22Rv1 (cell line): ENCODE measurements around the gene TJP3.

Experiments
- H3K27ac ChIP-seq: fragments of 450-650 bp; 2 replicates; pipeline ENCODE4 v1.5.1; 2017
- ZFX ChIP-seq: fragments of 450-650 bp; IDR thresholded peaks from 2 replicates; pipeline ENCODE4 v1.6.1; 2017; ENCODE audit warnings: antibody characterized with exemption, borderline replicate concordance
- TF ChIP-seq, protein P1 (sequence below): fragments of 450-650 bp; IDR thresholded peaks from 2 replicates; pipeline ENCODE4 v1.5.1; 2017; ENCODE audit warnings: mild to moderate bottlenecking

Gene TJP3

DNA sequence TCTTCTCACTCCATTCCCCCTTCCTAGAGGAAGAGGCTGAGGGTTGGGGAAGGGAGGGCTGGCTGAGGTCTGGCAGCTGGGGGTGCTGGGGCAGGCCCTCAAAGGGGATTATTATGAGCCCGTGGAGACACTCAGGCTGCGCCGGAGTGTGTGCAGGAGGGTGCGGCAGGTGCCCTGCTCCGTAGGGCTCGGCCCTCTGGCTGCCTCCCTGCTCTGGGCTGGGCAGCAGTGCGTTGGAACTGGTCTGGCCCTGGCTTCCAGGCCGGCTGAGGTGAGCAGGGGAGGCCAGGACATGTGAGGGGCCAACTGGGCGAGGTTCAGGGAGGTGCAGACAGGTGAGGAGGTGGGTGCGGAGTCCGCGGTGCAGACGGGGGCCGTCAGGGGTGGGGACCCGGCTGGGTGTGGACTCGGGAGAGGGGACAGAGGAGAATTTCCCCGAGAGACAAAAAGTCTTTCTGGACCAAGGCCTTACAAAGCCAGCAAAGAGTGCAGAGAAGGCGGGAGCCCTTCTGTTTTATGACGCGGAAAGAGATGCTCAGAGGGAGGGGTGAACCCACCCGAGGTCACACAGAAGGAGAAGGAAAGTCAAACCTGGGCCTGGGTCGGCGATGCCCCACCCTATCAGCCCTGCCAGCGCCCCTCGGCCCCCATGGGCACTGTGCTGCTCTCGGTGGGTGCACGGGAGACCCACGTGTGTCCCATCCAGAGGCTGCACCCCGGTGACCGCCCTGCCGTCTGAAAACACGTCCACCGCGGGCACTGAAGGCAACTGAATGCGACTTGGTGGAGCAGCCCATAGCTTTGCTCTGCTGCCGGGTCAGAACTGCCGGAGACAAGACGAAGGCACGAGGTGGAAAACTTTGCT, 38.9 kb upstream of the TJP3 start:
- no peak for TF ChIP-seq ZFX
- TF ChIP-seq, protein P1, sequence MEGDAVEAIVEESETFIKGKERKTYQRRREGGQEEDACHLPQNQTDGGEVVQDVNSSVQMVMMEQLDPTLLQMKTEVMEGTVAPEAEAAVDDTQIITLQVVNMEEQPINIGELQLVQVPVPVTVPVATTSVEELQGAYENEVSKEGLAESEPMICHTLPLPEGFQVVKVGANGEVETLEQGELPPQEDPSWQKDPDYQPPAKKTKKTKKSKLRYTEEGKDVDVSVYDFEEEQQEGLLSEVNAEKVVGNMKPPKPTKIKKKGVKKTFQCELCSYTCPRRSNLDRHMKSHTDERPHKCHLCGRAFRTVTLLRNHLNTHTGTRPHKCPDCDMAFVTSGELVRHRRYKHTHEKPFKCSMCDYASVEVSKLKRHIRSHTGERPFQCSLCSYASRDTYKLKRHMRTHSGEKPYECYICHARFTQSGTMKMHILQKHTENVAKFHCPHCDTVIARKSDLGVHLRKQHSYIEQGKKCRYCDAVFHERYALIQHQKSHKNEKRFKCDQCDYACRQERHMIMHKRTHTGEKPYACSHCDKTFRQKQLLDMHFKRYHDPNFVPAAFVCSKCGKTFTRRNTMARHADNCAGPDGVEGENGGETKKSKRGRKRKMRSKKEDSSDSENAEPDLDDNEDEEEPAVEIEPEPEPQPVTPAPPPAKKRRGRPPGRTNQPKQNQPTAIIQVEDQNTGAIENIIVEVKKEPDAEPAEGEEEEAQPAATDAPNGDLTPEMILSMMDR = no peak
- H3K27ac ChIP-seq = no peak overlapping the region

DNA sequence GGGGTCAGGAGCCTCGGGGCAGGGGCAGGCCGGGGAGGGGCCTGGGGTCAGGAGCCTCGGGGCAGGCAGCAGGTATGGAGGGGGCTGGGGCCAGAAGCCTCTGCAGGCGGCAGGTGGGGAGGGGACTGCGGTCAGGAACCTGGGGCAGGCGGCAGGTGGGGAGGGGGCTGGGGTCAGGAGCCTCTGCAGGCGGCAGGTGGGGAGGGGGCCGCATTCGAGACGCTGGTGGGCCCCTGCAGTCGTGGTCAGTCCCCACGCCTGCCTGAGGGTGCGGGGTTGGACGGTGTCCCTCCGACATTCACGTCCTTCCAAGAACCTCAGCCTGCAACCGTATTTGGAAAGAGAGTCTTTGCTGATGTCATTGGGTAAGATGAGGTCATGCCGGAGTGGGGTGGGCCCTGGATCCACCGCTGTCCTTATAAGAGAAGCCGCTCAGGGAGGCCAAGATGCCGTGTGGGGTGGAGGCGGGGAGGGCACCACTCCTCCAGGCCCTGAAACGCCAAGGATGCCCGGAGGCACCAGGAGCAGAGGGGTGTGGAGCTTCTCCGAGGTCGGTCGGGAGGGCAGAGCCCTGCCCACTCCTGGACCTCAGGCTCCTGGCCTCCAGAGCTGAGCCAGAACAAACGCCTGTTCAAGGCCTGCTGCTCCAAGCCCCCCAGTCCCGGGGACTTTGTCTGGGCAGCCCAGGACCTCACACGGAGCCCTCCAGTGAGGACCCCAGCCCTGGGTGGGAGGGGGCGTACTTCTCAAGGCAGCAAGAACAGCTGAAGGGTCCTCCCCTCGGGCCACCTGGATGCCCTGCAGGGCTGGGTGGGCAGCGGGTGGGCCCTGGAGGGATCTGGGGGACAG, 38.0 kb upstream of the TJP3 start:
- TF ChIP-seq, protein P1 = no peak
- no peak for TF ChIP-seq ZFX
- H3K27ac ChIP-seq = no peak overlapping the region

DNA sequence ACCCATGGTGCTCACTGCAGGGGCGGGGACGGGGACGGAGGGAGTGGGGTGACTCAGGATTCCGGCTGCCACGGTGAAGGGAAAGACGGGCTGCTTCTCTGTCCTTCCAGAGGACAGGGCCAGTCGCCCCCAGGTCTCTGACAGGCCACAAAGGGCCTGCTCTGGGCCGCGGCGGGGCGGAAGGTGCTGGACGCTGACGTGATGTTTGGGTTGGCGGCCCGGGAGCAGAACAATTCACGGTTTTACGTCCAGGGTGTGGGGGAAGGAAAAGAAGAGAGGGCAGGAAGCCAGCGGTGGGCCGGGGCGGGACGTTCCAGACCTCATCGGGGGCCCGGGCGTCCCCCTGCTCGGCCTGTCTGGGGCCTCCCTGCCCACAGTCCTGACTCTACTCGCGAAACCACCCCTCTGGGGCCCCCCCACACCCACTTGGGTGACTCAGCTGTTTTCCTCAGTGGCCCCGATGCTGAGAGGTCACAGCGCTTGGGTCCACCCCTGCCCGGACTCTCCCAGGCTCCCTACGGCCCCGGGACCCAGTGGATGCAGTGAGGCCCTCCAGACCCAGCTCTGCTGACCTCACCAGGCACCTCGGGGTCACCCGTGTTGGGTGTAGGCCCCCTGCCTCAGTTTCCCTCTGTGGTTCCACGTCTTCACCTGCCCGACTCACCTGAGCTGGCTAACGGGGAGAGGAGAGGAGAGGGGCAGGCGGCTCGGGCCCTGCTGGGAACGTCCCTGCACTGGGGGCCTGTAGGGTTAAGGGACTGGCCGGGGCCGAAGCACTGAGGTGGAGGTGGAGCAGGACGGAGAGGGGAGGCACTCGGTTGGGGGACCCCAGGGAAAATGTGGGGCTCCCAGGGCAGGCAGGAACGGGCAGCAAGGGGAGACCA, 37.1 kb upstream of the TJP3 start:
- no peak overlapping the region for H3K27ac ChIP-seq
- TF ChIP-seq ZFX = no peak
- TF ChIP-seq, protein P1 = no peak

DNA sequence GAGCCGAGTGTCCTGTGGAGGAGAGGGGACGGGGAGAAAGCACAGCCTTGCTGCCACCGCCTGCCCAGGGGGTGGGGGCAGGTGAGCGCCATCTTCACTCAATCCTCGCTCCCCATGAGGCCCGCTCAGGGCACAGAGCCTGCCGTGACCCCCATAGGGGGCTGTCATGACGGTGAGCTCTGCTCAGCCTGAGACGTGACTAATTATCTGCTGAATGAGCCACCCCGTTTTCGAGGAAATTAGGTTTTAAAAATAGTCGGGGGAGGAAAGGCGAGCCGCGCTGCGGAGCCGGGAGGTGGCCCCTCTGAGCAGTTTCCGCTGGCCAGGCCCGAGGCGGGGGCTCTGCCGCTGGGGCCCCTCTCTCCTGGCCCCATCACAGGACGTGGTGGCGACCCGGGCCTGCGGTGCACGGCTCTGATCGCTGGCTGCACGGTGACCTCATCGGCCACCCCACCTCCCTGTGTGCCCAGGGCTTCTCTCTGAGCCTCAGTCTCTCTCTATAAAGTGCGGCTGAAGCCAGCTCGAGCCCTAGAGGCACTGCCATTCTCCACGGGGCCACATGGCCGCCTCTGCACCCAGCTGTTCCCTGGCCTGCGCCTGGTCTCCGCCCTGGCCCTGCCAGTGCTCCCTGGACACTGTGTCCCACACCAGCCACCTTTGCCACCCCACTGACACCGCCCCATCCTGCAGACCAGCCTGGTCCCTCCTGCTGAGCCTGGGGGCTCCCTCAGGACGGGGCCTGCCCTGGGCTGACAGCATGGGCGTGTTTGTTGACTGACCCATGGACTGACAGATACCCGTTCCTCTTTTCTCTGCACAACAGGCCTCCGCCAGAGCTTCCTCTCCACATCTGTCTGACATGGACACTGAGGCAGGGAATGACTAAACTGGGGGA, 36.3 kb upstream of the TJP3 start:
- TF ChIP-seq, protein P1 = no peak
- TF ChIP-seq ZFX = no peak
- H3K27ac ChIP-seq = no peak overlapping the region

DNA sequence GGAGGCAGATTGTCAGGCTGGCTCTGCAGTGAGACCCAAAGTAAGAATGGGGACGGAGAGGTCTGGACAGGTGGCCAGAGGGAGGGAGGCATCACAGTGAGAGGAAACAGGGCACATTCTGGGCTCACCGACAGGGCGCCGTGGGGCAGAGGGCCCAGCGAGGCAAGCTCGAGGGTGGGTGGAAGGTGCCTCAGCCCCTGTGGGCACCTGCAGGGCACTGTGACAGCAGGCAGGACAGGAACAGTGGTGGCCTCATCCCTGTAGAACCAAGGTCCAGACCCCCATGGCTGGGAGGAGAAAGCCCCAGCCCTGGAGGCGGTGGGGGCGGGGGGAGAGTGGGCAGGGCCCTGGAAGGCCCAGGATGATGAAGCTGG, 35.6 kb upstream of the TJP3 start:
- H3K27ac ChIP-seq = no peak overlapping the region
- TF ChIP-seq, protein P1 = no peak
- no peak for TF ChIP-seq ZFX

DNA sequence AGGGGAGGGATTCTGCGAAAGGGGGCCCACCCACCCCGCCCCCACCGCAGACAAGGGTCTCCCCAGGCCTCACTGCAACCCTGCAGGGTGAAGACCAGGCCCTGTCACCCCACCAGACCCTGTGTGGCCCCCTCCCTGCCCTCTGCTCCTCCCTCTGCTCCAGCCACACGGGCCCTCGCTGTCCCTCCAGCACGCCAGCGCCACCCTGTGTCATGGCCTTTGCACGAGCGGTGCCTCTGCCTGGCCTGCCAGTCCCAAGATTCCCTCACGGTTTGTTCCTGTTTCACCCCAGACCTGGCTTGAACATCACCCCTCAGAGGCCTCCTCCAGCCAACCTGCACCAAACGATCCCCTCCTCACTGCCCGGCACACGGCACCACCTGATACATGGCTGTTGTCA, 35.2 kb upstream of the TJP3 start:
- no peak overlapping the region for H3K27ac ChIP-seq
- TF ChIP-seq, protein P1 = no peak
- no peak for TF ChIP-seq ZFX
